Tibial nerve (tissue), 3 donors: ENCODE data around the gene ARHGAP6.

ENCODE experiments used
- POLR2A ChIP-seq, 2 donors: fragments of 450-650 bp; IDR thresholded peaks; one replicate each; pipeline ENCODE4 v1.6.1; 2017; ENCODE audit warnings: antibody characterized with exemption in 2 of 2, mild to moderate bottlenecking in 2 of 2, moderate library complexity in 2 of 2
- TF ChIP-seq, protein P1 (sequence below), 5 experiments: fragments of 200-600 bp in 3 of 5; fragments of 450-650 bp in 2 of 5; sonication (generic) in 3 of 5; IDR thresholded peaks; one replicate each; pipeline ENCODE4 v1.5.1; 2016 to 2019; ENCODE audit warnings: antibody characterized with exemption in 5 of 5, mild to moderate bottlenecking in 3 of 5, moderate library complexity in 2 of 5

DNA sequence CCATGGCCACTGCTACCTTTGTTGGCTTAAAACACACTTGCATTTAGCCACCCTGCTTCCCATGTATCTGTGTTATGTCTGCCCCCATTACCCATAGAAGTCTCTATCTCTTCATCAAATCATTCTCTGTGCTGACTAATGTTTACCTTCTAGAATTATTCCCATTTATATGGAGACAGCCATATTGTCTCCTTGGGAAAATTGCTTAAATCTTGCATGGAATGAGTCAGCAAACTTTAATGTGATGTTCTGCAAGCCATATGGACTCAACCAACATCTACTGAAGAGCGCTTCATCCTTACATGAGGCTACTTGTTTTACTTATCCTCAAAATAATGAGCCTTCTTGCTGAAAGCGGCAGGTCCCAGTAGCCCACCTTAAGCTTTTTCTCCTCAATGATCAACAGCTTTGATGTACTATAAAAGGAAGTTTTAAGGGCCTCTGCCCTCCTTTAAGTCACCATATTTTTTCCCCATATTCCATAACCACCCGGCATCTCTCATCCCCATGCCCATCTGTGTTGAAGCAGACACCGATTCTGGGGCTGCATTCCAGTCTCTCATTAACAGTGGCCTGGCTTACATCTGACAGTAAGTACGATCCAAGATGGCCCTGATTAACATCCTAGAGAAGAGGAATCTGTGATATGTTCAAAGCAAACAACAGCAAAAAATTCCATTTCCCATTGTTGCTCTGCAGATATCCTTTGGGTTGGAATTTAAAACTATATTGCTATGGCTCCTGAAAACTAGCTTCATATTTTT is 130.4 kb downstream of the ARHGAP6 start:
- TF ChIP-seq, protein P1, sequence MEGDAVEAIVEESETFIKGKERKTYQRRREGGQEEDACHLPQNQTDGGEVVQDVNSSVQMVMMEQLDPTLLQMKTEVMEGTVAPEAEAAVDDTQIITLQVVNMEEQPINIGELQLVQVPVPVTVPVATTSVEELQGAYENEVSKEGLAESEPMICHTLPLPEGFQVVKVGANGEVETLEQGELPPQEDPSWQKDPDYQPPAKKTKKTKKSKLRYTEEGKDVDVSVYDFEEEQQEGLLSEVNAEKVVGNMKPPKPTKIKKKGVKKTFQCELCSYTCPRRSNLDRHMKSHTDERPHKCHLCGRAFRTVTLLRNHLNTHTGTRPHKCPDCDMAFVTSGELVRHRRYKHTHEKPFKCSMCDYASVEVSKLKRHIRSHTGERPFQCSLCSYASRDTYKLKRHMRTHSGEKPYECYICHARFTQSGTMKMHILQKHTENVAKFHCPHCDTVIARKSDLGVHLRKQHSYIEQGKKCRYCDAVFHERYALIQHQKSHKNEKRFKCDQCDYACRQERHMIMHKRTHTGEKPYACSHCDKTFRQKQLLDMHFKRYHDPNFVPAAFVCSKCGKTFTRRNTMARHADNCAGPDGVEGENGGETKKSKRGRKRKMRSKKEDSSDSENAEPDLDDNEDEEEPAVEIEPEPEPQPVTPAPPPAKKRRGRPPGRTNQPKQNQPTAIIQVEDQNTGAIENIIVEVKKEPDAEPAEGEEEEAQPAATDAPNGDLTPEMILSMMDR (IDR thresholded peaks at IDR 0.05), result no peak
- no peak for TF ChIP-seq POLR2A (IDR thresholded peaks at IDR 0.05)
